NCI-H526 (cell line): ENCODE results near the gene ACER3.
"Not testable (repeated sequence)": the region's sequence is repeated elsewhere in the genome, so short reads cannot be mapped to it uniquely, and the experiment has no call there.

Experiments used
- DNase-seq, 2 experiments: peaks; one replicate each; lab custom pipeline; 2025; lab: John Stamatoyannopoulos, UW

The ACER3 gene

DNA sequence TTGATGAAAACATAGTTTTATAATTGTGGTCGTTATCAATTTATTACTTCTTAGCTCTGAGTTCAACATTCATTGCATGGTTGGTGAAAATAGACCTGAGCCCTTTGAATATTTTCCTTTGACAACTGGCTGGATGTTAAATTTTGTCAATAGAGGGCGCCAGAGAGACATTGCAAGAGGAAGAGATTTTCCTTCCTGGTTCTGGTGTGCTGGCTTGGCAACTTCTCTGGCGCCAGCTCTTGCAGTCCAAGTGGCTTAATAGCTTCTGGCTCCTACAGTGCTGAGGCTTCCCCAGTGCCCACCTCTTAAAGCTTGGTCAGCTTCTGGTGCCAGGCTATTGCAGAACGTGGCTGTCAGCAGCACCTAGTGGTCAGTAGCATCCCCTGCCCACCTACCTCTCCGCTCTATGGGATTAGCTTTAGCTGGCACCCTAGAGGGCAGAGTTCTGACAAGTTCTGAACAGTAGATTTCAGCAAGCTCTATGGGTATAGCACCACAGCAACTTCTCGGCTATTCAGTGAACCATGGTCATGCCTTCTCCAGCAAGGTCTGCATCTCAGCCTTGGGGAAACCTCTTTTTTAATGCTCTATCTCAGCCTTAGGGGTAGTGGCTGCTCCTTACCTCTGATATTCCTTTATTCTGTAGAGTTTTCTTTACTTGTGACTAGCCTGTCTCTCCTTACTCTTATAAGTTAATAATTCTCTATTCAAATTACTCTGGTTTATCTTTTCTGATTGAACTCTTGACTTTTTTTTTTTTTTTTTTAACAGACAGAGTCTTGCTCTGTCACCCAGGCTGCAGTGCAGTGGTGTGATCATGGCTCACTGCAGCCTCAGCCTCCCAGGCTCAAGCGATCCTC is 59.4 kb downstream of the ACER3 start:
- peak; percentile 91 to 97 for DNase-seq

DNA sequence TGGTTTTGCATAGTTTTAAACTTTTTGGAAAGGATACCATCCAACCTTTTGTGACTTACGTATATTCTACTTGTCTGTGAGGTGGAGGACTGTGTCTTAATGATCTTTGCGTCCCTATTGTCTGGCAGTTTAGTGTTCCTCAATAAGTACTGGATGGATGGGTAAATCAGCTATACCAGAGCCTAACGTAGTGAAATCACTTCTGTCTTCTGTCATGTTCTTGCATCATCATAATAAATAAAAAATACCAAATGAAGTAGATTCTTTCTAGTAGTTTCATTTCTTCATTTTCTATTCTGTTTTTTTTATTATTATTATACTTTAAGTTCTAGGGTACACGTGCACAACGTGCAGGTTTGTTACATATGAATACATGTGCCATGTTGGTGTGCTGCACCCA is 66.4 kb downstream of the ACER3 start:
- DNase-seq, result no peak

DNA sequence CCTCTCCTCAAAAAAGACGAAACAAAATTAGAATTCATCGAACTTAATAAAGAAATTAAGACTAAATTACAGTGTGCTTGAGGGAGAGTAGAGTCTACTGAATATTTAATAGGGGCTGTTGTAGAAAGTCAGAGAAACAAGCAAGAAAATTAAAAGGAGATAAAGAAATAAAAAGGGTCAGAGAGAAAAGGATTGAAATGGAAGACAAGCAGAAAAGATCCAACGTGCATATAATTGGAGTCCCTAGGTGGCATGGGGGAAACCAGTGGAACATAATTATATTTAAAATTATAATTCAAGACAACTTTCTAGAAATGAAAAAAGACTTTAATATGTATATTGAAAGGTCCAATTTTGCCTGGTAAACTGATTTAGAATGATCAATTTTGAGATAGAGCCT is 74.3 kb downstream of the ACER3 start:
- DNase-seq, result no peak

DNA sequence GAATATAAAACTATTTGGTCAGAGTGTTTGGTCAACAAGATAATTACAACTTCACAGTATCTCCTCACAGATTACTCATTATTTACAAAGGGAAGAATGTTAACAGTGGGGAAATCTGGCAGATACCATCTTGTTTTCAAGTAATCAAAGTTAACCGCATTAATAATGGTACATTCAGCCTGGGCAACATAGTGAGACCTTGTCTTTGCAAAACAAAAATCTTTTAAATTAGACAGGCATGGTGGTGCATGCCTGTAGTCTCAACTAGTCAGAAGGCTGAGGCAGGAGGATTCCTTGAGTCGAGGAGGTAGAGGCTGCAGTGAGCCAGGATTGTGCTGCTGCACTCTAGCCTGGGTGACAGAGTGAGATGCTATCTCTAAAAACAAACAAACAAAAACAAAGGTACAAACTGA is 78.5 kb downstream of the ACER3 start:
- no peak for DNase-seq

DNA sequence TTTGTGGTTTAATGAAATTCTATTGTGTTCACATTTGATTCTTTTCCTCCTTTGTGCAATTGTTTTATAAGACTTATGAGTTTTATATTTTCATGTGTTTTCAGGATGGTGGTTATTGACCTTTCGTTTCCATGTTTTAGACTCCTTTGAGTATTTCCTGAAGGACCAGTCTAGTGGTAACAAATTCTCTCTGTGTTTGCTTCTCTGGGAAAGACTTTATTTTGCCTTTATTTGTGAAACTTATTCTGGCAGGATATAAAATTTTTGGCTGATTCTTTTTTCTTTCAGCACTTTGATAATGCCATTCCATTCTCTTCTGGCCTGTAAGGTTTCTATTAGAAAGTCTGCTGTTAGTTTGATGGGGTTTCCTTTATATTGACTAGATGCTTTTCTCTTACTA is 83.5 kb downstream of the ACER3 start:
- no peak for DNase-seq

DNA sequence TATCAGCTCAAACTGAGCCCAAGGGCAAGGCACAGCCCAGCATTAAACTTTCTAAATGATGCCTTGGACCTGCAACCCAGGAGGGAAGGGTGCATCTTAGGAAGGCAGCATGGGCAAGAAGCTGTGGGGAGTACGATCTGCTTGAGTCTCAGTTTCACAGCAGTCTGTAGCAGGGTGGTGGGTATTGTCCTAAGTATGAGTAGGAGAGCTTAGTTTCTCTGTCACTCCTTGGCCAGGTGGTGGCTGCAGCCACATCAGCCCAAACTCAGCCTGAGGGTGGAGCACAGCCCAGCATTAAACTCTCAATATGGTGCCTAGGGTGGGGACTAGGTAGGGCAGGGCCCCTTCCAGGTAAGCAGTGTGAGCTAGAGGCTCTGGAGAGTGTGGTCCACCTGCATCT is 85.5 kb downstream of the ACER3 start:
- no peak for DNase-seq

DNA sequence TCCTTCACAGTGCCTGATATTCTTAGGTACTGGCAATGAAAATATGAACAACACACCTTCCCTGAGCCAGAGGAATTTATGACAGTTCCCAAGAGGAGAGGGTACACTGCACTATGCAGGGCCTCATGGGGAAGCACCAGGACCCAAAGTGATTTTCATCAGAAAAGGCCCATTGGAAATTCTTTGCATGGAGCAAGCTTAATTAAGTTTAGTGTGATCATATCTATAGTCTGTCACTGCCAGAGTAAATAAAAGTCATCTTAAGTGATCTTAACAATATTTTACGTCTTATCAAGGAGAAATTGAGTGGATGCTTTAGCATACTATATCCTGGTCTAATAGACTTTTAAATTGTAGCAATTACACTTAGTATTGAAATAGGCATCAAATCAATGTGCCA is 86.5 kb downstream of the ACER3 start:
- no peak for DNase-seq

DNA sequence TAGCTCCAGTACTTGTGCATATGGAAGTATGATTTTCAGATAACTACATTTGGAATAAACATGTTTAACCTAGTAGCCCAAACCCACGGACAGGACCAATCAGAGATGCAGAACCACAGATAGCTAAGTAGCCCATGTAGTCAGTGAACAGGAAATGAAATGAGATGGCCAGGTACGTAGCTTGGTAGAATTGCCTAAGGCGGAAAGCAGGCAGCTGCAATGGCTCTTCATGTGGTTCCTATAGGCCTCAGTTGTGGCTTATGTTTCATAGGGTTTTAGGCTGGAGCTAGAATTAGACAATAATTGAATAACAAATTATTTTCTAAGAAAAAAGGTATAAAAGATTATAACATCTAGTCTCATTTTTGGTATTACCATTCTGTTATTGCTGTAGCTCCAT is 87.1 kb downstream of the ACER3 start:
- DNase-seq, result no peak

DNA sequence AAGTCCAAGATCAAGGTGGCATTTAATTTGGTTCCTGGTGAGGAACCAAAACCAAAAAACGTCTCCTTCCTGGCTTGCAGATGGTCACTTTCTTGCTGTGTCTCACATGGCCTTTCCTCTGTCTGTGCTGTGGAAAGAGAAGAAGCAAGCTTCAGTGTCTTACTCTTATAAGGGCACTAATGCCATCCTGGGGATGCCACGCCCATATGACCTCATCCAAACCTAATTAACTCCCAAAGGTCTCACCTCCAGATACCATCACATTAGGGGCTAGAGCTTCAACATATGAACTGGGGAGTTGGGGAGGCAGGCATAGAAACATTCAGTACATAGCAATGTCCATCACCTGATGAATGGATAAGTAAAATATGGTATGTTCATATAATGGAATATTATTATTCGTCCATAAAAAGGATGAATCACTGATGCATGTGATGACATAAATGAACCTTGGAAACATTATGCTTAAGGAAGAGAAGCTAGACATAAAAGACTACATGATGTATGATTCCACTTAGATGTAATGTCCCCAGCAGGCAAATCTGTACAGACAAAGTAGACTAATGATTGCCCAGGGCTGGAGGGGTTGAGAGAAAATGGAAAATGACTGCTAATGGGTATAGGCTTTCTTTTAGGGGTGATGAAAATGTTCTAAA is 94.9 kb downstream of the ACER3 start:
- no peak for DNase-seq

DNA sequence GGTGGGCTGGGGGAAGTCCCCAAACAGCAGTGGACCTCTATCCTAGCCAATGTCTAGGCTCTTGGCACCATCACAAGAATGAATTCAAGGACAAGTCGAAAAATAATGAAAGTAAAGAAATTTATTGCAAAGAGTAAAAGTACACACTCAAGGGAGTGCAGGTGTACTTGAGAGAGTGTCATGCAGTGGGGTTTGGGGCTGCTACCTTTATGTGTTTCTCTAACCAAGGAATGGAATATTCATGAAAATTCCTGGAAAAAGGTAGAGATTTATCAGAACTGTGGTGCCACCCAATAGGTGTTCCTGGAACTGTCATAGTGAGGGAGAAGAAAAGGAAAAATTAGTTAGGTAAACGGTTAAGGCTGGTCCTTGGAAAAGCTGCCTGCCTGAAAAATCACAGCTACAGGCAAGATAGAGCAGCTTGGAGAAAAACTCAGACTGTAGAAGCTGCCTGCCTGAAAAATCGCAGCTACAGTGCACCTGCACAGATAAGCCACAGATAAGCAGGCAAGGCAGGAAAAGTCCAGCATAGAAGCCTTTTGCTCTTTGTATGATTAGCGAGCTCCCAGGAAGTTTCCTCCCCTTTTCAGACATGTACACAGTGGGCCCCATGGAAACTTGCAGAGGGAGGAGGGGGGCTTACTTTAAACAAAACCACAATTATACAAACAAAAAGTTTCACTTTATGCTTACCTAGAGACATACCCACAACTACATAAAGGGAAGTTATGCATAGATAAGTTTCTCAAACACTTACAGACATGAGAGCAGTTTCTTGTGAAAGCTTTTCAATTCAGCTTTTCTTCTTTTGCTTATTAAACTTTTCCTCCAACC is 102.1 kb downstream of the ACER3 start:
- no peak for DNase-seq

DNA sequence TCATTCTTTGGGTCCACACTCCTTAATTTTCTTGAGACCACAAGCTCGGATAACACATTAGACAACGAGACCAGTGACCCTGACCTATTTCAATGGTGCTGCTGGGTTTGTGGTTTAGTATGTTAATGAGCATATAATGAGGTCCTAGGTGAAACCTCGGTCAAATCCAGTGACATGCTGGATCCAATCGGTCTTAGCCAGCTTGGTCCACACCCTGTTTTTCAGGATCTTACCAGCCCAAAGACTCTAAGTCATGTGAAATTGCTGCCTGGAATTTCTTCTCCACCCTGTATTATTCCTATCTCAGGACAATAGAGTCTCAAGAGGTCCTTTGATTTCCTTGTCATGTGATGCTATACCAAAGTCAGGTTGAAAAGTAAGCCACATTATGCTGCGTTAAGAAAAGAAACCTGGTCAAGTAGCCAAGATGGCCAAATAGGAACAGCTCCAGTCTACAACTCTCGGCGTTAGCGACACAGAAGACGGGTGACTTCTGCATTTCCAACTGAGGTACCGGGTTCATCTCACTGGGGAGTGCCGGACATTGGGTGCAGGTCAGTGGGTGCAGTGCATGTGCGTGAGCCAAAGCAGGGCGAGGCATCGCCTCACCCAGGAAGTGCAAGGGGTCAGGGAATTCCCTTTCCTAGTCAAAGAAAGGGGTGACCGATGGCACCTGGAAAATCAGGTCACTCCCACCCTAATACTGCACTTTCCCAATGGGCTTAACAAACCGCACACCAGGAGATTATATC is 102.9 kb downstream of the ACER3 start:
- DNase-seq, result not testable (repeated sequence)

DNA sequence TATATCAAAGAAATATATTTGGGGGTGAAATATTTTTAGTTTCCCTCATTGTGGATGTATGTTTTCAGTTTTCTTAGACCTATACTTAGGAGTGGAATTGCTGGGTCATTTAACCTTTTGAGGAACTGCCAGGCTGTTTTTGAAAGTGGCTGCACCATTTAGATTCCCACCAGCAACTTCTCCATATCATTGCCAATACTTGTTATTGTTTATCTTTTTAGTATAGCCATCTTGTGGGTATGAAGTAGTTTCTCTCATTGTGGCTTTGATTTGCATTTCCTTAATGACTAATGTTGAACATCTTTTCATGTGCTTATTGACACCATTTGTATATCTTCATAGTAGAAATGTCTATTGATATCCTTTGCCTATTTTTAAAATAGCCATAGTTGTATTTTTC is 111.3 kb downstream of the ACER3 start:
- no peak for DNase-seq

DNA sequence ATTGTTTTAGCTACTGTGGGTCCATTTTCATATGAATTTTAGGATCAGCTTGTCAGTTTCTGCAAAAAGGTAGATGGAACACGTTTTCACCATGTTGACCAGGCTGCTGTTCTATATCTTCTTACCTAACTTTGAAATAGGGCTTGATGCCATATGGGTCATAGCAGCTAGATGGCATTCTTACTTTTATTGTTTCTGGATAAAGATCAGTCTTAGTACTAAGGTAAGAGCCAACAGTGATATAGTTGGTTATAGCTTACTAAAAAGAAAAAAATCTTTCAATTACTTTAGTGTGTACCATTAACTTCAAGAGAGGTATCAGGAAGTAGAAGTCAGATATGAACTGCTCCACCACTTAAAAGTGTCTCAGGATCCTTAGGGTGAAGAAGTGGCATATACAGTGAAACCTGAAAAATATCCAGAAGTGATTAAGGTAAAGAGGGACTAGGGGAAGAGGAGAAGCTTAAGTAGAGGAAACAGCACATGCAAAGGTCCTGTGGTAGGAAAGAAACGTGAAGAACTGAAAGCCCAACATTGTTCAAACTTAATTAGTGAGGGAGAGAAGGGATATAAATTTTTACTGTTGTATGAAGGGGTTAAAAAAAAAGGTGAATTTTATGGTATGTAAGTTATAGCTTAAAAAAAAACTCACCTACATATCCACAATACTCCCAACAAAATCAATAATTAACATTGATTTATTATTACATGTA is 113.6 kb downstream of the ACER3 start:
- DNase-seq, result no peak

DNA sequence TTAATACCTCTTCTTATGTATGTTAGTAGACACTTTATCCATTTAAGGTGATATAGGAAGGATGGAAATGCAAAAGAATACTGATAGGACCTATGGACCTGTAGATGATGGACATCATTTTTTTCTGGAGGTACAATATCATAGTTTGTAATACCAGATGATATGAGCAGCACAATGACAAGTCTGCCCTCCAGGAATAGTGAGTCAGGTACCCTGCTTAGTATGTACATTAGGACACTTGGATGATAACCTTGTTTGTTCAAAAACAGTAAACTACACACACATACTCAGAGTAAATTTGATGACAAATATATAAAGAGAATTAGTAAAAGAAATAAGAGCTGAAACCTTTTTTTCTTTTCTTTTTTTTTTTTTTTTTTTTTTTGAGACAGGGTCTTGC is 114.8 kb downstream of the ACER3 start:
- DNase-seq, result no peak

DNA sequence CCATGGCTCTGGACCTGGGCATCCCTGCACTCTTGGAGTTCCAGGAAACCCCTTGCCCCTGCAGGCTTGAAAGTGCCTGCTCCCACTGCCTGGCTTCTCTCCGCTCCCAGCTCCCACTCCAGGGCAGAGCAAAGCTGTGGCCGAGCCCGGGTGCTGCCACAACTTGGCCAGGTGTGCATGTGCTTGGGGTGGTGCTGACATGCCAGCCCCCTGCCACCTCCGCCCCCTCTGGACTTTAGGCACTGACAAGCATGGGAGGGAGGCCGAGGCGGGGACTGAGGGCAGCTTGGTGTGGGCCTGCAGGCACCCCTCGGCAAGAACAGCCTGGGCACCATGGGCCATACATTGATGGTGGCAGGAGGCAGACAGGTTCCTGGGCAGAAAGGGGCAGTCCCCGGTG is 117.1 kb downstream of the ACER3 start:
- no peak for DNase-seq

DNA sequence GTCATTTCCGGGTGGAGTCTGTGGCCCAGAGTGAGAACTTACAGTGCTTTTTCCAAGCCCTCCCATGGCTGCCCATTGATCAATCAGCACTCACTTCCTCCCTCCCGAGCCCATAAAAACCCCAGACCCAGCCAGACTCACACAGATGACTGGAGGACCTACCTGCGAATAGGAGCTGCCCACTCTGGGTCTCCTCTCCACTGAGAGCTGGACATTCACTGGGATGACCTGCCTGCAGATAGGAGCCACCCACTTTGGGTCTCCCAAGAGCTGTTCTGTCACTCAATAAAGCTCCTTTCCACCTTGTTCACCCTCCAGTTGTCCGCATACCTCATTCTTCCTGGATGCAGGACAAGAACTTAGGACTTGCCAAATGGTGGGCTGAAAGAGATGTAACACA is 117.5 kb downstream of the ACER3 start:
- no peak for DNase-seq

DNA sequence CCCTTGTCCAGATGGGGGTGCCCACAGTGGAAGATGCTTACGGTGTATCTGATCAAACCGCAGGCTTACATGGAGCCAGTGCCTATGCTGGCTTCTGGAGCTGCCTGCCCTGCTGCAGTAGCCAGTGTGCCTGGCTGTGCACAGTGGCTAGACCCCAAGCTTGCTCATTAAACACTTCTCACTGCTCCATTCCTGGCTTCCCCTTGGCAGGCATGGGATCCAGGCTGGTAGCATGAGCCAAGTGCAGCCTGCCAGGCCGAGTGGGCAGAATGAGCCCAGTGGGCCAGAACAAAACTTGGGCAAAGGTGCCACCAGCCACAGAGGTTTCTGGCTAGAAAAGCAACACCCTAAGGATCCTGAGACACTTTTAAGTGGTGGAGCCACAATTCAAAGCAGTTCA is 118.1 kb downstream of the ACER3 start:
- DNase-seq, result no peak

DNA sequence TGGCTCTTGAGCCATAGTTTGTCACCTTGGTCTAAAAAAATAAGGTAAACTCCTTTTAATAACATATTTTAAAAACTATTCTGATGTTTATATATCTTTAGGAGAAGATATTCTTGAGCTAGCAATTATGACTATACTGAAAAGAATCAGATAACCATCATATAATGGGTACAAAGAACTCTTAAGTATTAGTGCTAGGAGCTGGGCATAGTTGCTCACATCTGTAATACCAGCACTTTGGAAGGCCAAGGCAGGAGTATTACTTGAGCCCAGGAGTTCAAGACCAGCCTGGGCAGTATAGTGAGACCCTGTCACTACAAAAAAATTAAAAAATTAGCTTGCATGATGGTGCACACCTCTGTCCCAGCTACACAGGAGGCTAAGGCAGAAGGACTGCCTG is 119.5 kb downstream of the ACER3 start:
- DNase-seq, result no peak

DNA sequence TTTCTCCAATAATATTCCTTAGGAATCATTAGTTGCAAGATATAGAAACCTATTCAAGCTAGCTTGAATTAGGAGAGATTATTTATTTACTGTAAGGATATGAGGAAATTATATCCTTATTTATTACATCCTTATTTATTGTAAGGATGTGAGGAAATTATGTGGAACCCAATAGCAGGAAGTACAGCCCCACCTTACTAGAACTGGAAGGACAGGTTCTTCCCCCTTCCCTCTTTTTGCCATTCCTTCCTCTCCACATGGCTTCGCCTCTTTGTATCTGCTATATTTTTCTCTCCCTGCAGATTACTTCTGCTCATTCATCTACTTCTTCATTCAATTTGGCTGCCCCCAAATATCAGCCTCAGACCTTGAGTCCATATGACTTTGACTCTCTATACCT is 124.0 kb downstream of the ACER3 start:
- DNase-seq, result no peak

DNA sequence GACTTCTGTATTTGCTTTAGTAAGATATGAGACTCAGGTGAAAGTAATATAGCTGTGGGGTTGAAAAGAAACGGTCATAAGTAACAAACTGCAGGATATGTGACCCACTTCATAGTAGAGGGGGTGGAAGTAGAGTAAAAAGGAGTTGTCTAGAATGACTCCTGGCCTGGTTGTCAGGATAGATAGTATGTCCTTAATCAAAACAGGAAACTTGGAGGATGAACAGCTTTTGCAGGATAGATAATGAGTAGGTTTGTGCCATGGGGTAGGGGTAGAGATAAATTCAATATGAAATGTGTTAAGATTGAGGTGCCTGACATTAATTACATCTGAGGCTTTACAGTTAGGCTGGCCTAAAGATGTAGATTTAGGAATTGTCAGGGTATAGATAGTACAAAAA is 126.5 kb downstream of the ACER3 start:
- no peak for DNase-seq

DNA sequence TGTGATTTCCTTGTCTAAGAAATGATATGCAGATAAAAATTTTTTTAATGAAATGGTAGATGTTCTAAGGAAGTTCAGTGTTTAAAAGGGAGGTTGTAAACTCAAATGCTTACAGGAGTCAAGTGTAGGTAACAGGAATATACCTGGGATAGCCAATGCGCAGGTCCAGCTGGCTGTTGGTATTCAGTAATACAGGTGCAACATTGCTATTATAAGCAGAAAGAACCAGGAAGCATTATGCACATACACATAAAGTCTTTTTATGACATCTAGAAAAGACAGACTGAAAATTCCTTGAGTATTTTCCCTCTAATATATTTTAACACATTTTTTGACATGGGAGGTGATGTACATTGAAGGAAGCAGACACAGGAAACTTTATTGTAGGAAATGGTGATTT is 129.9 kb downstream of the ACER3 start:
- DNase-seq, result no peak
